GM12878 (cell line): ENCODE data around the gene CD244. TPM values are rescaled to one million over a fixed set of nuclear protein-coding genes. Genes with fewer than 3 reads are reported as not detected.

Experiments used
- ASH2L ChIP-seq: fragments of 300-600, 200-600 bp; sonication (generic); IDR thresholded peaks from 2 replicates; pipeline ENCODE4 v1.6.1; 2017; ENCODE audit warnings: low read depth, mild to moderate bottlenecking, borderline replicate concordance
- ATF7 ChIP-seq: fragments of 450-650 bp; IDR thresholded peaks from 2 replicates; pipeline ENCODE4 v1.6.1; 2016; ENCODE audit warnings: low read depth, mild to moderate bottlenecking
- CHD1 ChIP-seq: IDR thresholded peaks from 2 replicates; pipeline ENCODE4 v1.6.1; 2012; ENCODE audit warnings: low read depth, low read length, improper control_type of control experiment
- CHD2 ChIP-seq: IDR thresholded peaks from 2 replicates; pipeline ENCODE4 v1.6.1; 2011; ENCODE audit warnings: low read depth, low read length, improper control_type of control experiment, borderline replicate concordance
- FOXM1 ChIP-seq: IDR thresholded peaks from 2 replicates; pipeline ENCODE4 v1.6.1; 2012; ENCODE audit warnings: low read depth, mild to moderate bottlenecking, inconsistent platforms, low read length, moderate library complexity
- HCFC1 ChIP-seq: fragments of 150-350 bp; IDR thresholded peaks from 2 replicates; pipeline ENCODE4 v1.6.1; 2014; ENCODE audit warnings: low read length
- HDAC2 ChIP-seq: fragments of 200-600 bp; sonication (generic); IDR thresholded peaks from 2 replicates; pipeline ENCODE4 v1.6.1; 2017
- IRF5 ChIP-seq: fragments of 450-650 bp; IDR thresholded peaks from 2 replicates; pipeline ENCODE4 v1.6.1; 2017; ENCODE audit warnings: borderline replicate concordance
- JUND ChIP-seq: IDR thresholded peaks from 2 replicates; pipeline ENCODE4 v1.6.1; 2012; ENCODE audit warnings: low read depth, mild to moderate bottlenecking, low read length, improper control_type of control experiment, moderate library complexity
- MTA2 ChIP-seq: fragments of 450-650 bp; IDR thresholded peaks from 2 replicates; pipeline ENCODE4 v1.6.1; 2016; ENCODE audit warnings: low read depth, mild to moderate bottlenecking, moderate library complexity
- MTA3 ChIP-seq: IDR thresholded peaks from 2 replicates; pipeline ENCODE4 v1.6.1; 2012; ENCODE audit warnings: low read length, inconsistent platforms, borderline replicate concordance
- NFXL1 ChIP-seq: fragments of 450-650 bp; IDR thresholded peaks from 2 replicates; pipeline ENCODE4 v1.6.1; 2017; ENCODE audit warnings: antibody characterized with exemption, mild to moderate bottlenecking, borderline replicate concordance
- NFYB ChIP-seq: IDR thresholded peaks from 2 replicates; pipeline ENCODE4 v1.6.1; 2011; ENCODE audit warnings: low read depth, mild to moderate bottlenecking, low read length, improper control_type of control experiment, moderate library complexity; ENCODE audit not compliant: insufficient read depth
- PBX3 ChIP-seq: IDR thresholded peaks from 2 replicates; pipeline ENCODE4 v1.6.1; 2011; ENCODE audit warnings: mild to moderate bottlenecking, low read depth, low read length, moderate library complexity; ENCODE audit not compliant: insufficient replicate concordance
- RAD21 ChIP-seq: IDR thresholded peaks from 2 replicates; pipeline ENCODE4 v1.6.1; 2011; ENCODE audit warnings: mild to moderate bottlenecking, low read depth, low read length, moderate library complexity; ENCODE audit not compliant: insufficient read depth
- RAD51 ChIP-seq: fragments of 450-650 bp; IDR thresholded peaks from 2 replicates; pipeline ENCODE4 v1.6.1; 2016; ENCODE audit warnings: moderate library complexity, mild to moderate bottlenecking, inconsistent platforms
- SKIL ChIP-seq: fragments of 450-650 bp; IDR thresholded peaks from 2 replicates; pipeline ENCODE4 v1.6.1; 2017; ENCODE audit warnings: mild to moderate bottlenecking, low read depth, inconsistent platforms; ENCODE audit not compliant: poor library complexity, severe bottlenecking
- SMC3 ChIP-seq: IDR thresholded peaks from 2 replicates; pipeline ENCODE4 v1.6.1; 2011; ENCODE audit warnings: low read length, improper control_type of control experiment, borderline replicate concordance
- SUZ12 ChIP-seq: fragments of 200-600 bp; sonication (generic); IDR thresholded peaks from one replicate; pipeline ENCODE4 v1.6.1; 2018; ENCODE audit warnings: antibody characterized with exemption, mild to moderate bottlenecking; ENCODE audit not compliant: unreplicated experiment
- TBL1XR1 ChIP-seq: IDR thresholded peaks from 2 replicates; pipeline ENCODE4 v1.6.1; 2012; ENCODE audit warnings: low read depth, low read length, improper control_type of control experiment
- ZBTB4 ChIP-seq: fragments of 450-650 bp; formaldehyde crosslinking; IDR thresholded peaks from 2 replicates; pipeline ENCODE4 v1.4.0; 2022; ENCODE audit warnings: mild to moderate bottlenecking, moderate library complexity
- ZNF274 ChIP-seq: IDR thresholded peaks from one replicate; pipeline ENCODE4 v1.8.0; 2011; ENCODE audit not compliant: insufficient read length, insufficient read depth
- polyA plus RNA-seq, 11 experiments: library from polyadenylated mRNA; depleted of rRNA in 4 of 11; unstranded in 6 of 11; stranded (reverse) in 5 of 11; fragments of >200 nt; fragmentation: Nextera tagmentation in 4 of 11; fragmentation: Illumina TruSeq in 1 of 11; extraction: Ambion mirVana in 4 of 11; extraction: Trizol in 1 of 11; gene quantifications; 1 replicate in 1 of 11; 2 replicates in 10 of 11; pipeline versions ENCODE4 v1.2.1 to v1.2.3, GENCODE V29; 2011 to 2016; ENCODE audit warnings: inconsistent platforms in 2 of 11, missing spikeins in 2 of 11, low read depth in 1 of 11
- total RNA-seq, 4 experiments: library from RNA; depleted of rRNA in 3 of 4; stranded (reverse); fragments of >200 nt in 3 of 4; fragmentation: Illumina TruSeq in 1 of 4; extraction: Trizol in 1 of 4; gene quantifications; 2 replicates each; pipeline versions ENCODE4 v1.2.1 to v1.2.3, GENCODE V29; 2013 to 2021

Gene CD244
- total and polyA plus RNA-seq, 10 of the 15 experiments (the other 5 are each of a cell fraction or from before 2014, with no cell fraction given) = 0.24 to 13.6 (median 0.73) TPM

- TF ChIP-seq NFYB (no peak; the same call in 1 of the 2 replicates), TBL1XR1 (peak; percentile 61; the same call in 1 of the 2 replicates), CHD1 (no peak), JUND (peak; percentile 52; the same call in 1 of the 2 replicates), SMC3 (no peak), IRF5 (no peak), NFXL1 (no peak), HDAC2 (no peak), ZNF274 (no peak), SKIL (peak; percentile 99), FOXM1 (no peak), HCFC1 (no peak; the same call in 1 of the 2 replicates), RAD21 (no peak), CHD2 (peak; percentile 78; the same call in 1 of the 2 replicates), PBX3 (no peak), MTA3 (no peak), SUZ12 (no peak), MTA2 (peak; percentile 97), ZBTB4 (CRISPR knock-in tag) (no peak), RAD51 (peak; percentile 95), ASH2L (no peak), ATF7 (peak; percentile 98)
Measured at GRCh38 chr1:160789702-160790611, 72.7 kb downstream of the CD244 start (continued).
